Measurements from ENCODE around the gene TMEM138.

GRCh38 chr11:61345954-61346843 lies 16.0 kb upstream of the TMEM138 start:
- no peak for TF ChIP-seq EGR1 (IDR thresholded peaks at IDR 0.05; ENCODE audit: low read depth in 2 of 2)
- no peak for TF ChIP-seq JUND (IDR thresholded peaks at IDR 0.05)
- no peak for TF ChIP-seq ATF3 (IDR thresholded peaks at IDR 0.05)
- no peak for TF ChIP-seq CTCF (IDR thresholded peaks at IDR 0.05; ENCODE audit: low read depth, low read length, missing input control)
- no peak for TF ChIP-seq MAX (IDR thresholded peaks at IDR 0.05)
- no peak for TF ChIP-seq GABPA (IDR thresholded peaks at IDR 0.05 in 1 of 2, conservative IDR thresholded peaks at IDR 0.05 in 1 of 2)
- no peak for TF ChIP-seq YY1 (IDR thresholded peaks at IDR 0.05)
- no peak for TF ChIP-seq FOXA1 (IDR thresholded peaks at IDR 0.05)
- TF ChIP-seq TAF1 (conservative IDR thresholded peaks at IDR 0.05) = no peak
- no peak for TF ChIP-seq HNF4A (conservative IDR thresholded peaks at IDR 0.05)
- TF ChIP-seq NR2F2 (IDR thresholded peaks at IDR 0.05) = no peak
